B cell (primary cell): ENCODE results near the gene GALNT10. TPM values are rescaled to one million over a fixed set of nuclear protein-coding genes. Genes with fewer than 3 reads are reported as not detected.

Experiments
- ATAC-seq: fragments of 200-7000 bp; cut with Tn5 transposase; one replicate; pipeline ENCODE4 v1.10.0; 2021; ENCODE audit warnings: low read depth, mild to moderate bottlenecking, moderate number of reproducible peaks, moderate library complexity
- CTCF ChIA-PET: fragments of 350-600 bp; sonication (Branson Sonifier 250); formaldehyde crosslinking; loops from one replicate; lab custom pipeline; 2021; ENCODE audit warnings: antibody characterized with exemption, inconsistent platforms; lab: Charles Lee
- POLR2A ChIA-PET: fragments of 350-600 bp; sonication (Branson Sonifier 250); formaldehyde crosslinking; loops from one replicate; lab custom pipeline; 2021; ENCODE audit warnings: antibody characterized with exemption; lab: Charles Lee
- DNase-seq: peaks from one replicate; pipeline ENCODE4 v3.0.0; 2013
- H2AFZ ChIP-seq: 2 replicates; pipeline ENCODE4 v1.6.1; 2012; ENCODE audit warnings: mild to moderate bottlenecking, low read depth, low read length; ENCODE audit not compliant: insufficient read depth, poor library complexity, severe bottlenecking
- H3K27ac ChIP-seq, 2 donors: 1 replicate in 1 of 2; 2 replicates in 1 of 2; pipeline ENCODE4 v1.5.1; 2012 to 2013; ENCODE audit warnings: low read length in 2 of 2, mild to moderate bottlenecking in 2 of 2, moderate library complexity in 1 of 2
- H3K27me3 ChIP-seq, 4 experiments: fragments of 200-600 bp in 1 of 4; sonication (generic) in 1 of 4; replicated peaks in 1 of 4; 1 replicate in 2 of 4; 2 replicates in 2 of 4; pipeline versions ENCODE4 v1.6.1 to v1.7.0; 2013 to 2016; ENCODE audit warnings: low read length in 3 of 4, mild to moderate bottlenecking in 2 of 4, mixed read lengths in 1 of 4, moderate library complexity in 1 of 4; ENCODE audit not compliant: insufficient read depth in 4 of 4, control insufficient read depth in 3 of 4; ENCODE audit errors: control extremely low read depth in 1 of 4
- H3K36me3 ChIP-seq, 2 experiments: replicated peaks in 1 of 2; 1 replicate in 1 of 2; 2 replicates in 1 of 2; pipeline versions ENCODE4 v1.6.1 to v1.7.1; 2013; ENCODE audit warnings: low read length in 1 of 2; ENCODE audit not compliant: insufficient read depth in 2 of 2, control insufficient read depth in 1 of 2; ENCODE audit errors: control extremely low read depth in 1 of 2, extremely low read depth in 1 of 2
- H3K4me1 ChIP-seq, 2 donors: fragments of 200-600 bp in 1 of 2; sonication (generic) in 1 of 2; 1 replicate in 1 of 2; 2 replicates in 1 of 2; pipeline versions ENCODE4 v1.5.1 to v1.6.1; 2013 to 2017; ENCODE audit warnings: low read length in 2 of 2; ENCODE audit not compliant: control insufficient read depth in 2 of 2, insufficient read depth in 2 of 2
- H3K4me2 ChIP-seq: replicated peaks from 2 replicates; pipeline ENCODE3; 2012; ENCODE audit warnings: mild to moderate bottlenecking, low read depth, low read length; ENCODE audit not compliant: poor library complexity, severe bottlenecking
- H3K4me3 ChIP-seq, 5 experiments: fragments of 200-600 bp in 1 of 5; sonication (generic) in 1 of 5; 1 replicate in 3 of 5; 2 replicates in 2 of 5; pipeline versions ENCODE4 v1.5.1 to v1.7.0; 2011 to 2016; ENCODE audit warnings: low read length in 4 of 5, mild to moderate bottlenecking in 4 of 5, low read depth in 2 of 5, control low read depth in 1 of 5, moderate library complexity in 1 of 5; ENCODE audit not compliant: insufficient read depth in 1 of 5; ENCODE audit errors: control extremely low read depth in 1 of 5, extremely low read depth in 1 of 5
- H3K79me2 ChIP-seq: fragments of 200-600 bp; sonication (generic); one replicate; pipeline ENCODE4 v1.6.0; 2016; ENCODE audit warnings: low read length; ENCODE audit not compliant: control insufficient read depth, insufficient read depth
- H3K9ac ChIP-seq: fragments of 200-600 bp; sonication (generic); 2 replicates; pipeline ENCODE4 v1.6.1; 2017; ENCODE audit warnings: mild to moderate bottlenecking, low read length, moderate library complexity
- H3K9me3 ChIP-seq, 3 donors: one replicate each; pipeline versions ENCODE4 v1.6.1 to v1.7.1; 2013; ENCODE audit warnings: low read length in 2 of 3; ENCODE audit not compliant: control insufficient read depth in 2 of 3, insufficient read depth in 1 of 3; ENCODE audit errors: control extremely low read depth in 1 of 3
- H4K20me1 ChIP-seq: 2 replicates; pipeline ENCODE4 v1.6.0; 2012; ENCODE audit warnings: mild to moderate bottlenecking, low read length; ENCODE audit not compliant: insufficient read depth, control insufficient read depth, poor library complexity, severe bottlenecking
- H3K27ac Mint-ChIP-seq: one replicate; pipeline ENCODE4 v1.8.0; 2021; ENCODE audit warnings: mixed read lengths
- H3K27me3 Mint-ChIP-seq: one replicate; pipeline ENCODE4 v1.8.0; 2021; ENCODE audit warnings: mixed read lengths
- H3K4me1 Mint-ChIP-seq: one replicate; pipeline ENCODE4 v1.8.0; 2021; ENCODE audit warnings: mixed read lengths
- H3K4me3 Mint-ChIP-seq: one replicate; pipeline ENCODE4 v1.8.0; 2021; ENCODE audit warnings: mixed read lengths
- H3K9me3 Mint-ChIP-seq: one replicate; pipeline ENCODE4 v1.8.0; 2022; ENCODE audit warnings: mixed read lengths; ENCODE audit not compliant: insufficient read depth
- EZH2 ChIP-seq: IDR thresholded peaks from 2 replicates; pipeline ENCODE4 v1.6.1; 2012; ENCODE audit warnings: borderline replicate concordance, low read depth, mild to moderate bottlenecking, moderate library complexity, low read length; ENCODE audit not compliant: insufficient read depth, poor library complexity, severe bottlenecking
- WGBS: methylation state at CpG from one replicate; pipeline ENCODE4 v1.1.5; 2013; ENCODE audit warnings: missing lambda C conversion rate; ENCODE audit not compliant: insufficient coverage; 5-methylcytosine and 5-hydroxymethylcytosine counted together
- intact Hi-C: fragments of 100-400 bp; cut with micrococcal nuclease; formaldehyde crosslinking; loops from one replicate; pipeline ENCODE4 v1.10.0; 2022
- polyA plus RNA-seq: library from polyadenylated mRNA; depleted of rRNA; stranded (reverse); fragments of >200 nt; gene quantifications from 2 replicates; pipeline ENCODE4 v1.2.3, GENCODE V29; 2012
- total RNA-seq, 2 donors: library from RNA; stranded (reverse); fragments of 120-200 nt in 1 of 2; gene quantifications; 1 replicate in 1 of 2; 2 replicates in 1 of 2; pipeline versions ENCODE4 v1.2.3 to v1.2.4, GENCODE V29; 2013 to 2022
- TF ChIP-seq, protein P1 (sequence below): fragments of 200-600 bp; IDR thresholded peaks from one replicate; pipeline ENCODE4 v1.8.0; 2022; ENCODE audit warnings: antibody characterized with exemption, mild to moderate bottlenecking

Gene GALNT10
- total and polyA plus RNA-seq, 2 donors (not counting 1 experiment from before 2014, with no cell fraction given) = 27.7 to 42.8 TPM

GRCh38 chr5:154203798-154204578, 13.5 kb downstream of the GALNT10 start:
- Histone ChIP-seq H3K36me3 (peaks cover 0 to 57% of the 10 kb centered on the region in 2 experiments), H3K4me2 (no peak overlapping the region), H3K27ac (no peak overlapping the region), H4K20me1 (peaks cover 66% of the 10 kb centered on the region), H3K4me1 (peaks cover 8 to 24% of the 10 kb centered on the region in 2 donors), H3K4me3 (no peak overlapping the region), H2AFZ (no peak overlapping the region), H3K79me2 (peaks cover 89% of the 10 kb centered on the region), H3K9me3 (peaks cover 0 to 11% (median 4%) of the 10 kb centered on the region in 3 donors), H3K9ac (no peak overlapping the region), H3K27me3 (no peaks in the 10 kb centered on the region)
- Mint-ChIP-seq H3K27me3 (no peaks in the 10 kb centered on the region), H3K4me1 (peaks cover 41% of the 10 kb centered on the region), H3K27ac (no peak overlapping the region), H3K9me3 (no peaks in the 10 kb centered on the region), H3K4me3 (no peak overlapping the region)
- CTCF ChIA-PET = no interaction called here
- no peak for DNase-seq
- no peak for ATAC-seq
- TF ChIP-seq EZH2 = no peak
- TF ChIP-seq, protein P1, sequence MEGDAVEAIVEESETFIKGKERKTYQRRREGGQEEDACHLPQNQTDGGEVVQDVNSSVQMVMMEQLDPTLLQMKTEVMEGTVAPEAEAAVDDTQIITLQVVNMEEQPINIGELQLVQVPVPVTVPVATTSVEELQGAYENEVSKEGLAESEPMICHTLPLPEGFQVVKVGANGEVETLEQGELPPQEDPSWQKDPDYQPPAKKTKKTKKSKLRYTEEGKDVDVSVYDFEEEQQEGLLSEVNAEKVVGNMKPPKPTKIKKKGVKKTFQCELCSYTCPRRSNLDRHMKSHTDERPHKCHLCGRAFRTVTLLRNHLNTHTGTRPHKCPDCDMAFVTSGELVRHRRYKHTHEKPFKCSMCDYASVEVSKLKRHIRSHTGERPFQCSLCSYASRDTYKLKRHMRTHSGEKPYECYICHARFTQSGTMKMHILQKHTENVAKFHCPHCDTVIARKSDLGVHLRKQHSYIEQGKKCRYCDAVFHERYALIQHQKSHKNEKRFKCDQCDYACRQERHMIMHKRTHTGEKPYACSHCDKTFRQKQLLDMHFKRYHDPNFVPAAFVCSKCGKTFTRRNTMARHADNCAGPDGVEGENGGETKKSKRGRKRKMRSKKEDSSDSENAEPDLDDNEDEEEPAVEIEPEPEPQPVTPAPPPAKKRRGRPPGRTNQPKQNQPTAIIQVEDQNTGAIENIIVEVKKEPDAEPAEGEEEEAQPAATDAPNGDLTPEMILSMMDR = no peak
- intact Hi-C loops = no loop called here
- POLR2A ChIA-PET = no interaction called here
- WGBS = 88% methylated on average over 3 of the region's 4 CpGs

GRCh38 chr5:154205441-154206117, 15.0 kb downstream of the GALNT10 start:
- intact Hi-C loops = no loop called here
- Mint-ChIP-seq H3K4me3 (no peak overlapping the region), H3K27me3 (no peaks in the 10 kb centered on the region), H3K27ac (no peak overlapping the region), H3K4me1 (peaks cover 35% of the 10 kb centered on the region), H3K9me3 (no peaks in the 10 kb centered on the region)
- Histone ChIP-seq H3K9ac (no peak overlapping the region), H3K4me2 (no peak overlapping the region), H3K9me3 (peaks cover 0 to 13% (median 5%) of the 10 kb centered on the region in 3 donors), H2AFZ (no peak overlapping the region), H3K36me3 (peaks cover 0 to 51% of the 10 kb centered on the region in 2 experiments), H3K4me1 (peaks cover 8 to 18% of the 10 kb centered on the region in 2 donors), H3K4me3 (no peak overlapping the region), H3K27me3 (no peaks in the 10 kb centered on the region), H4K20me1 (peaks cover 63% of the 10 kb centered on the region), H3K27ac (no peak overlapping the region), H3K79me2 (peaks cover 89% of the 10 kb centered on the region)
- ATAC-seq (no peak), DNase-seq (no peak)
- TF ChIP-seq EZH2 = no peak
- TF ChIP-seq, protein P1 = no peak
- WGBS = 100% methylated on average over 5 of the region's 6 CpGs
- POLR2A ChIA-PET = no interaction called here
- CTCF ChIA-PET = interaction anchor here (1.5 kb wide), 1 partner anchor 199 kb away, joined by 5 read pairs; no protein-coding TSS in a partner anchor
